Astrocyte (in vitro differentiated cells and primary cell): ENCODE data around the gene POLR2L.

Experiments
- CTCF ChIP-seq: IDR thresholded peaks from 2 replicates; pipeline ENCODE4 v1.5.1; 2011; ENCODE audit warnings: low read depth, mild to moderate bottlenecking, inconsistent platforms, low read length, moderate library complexity; ENCODE audit not compliant: insufficient read depth
- EZH2 ChIP-seq: IDR thresholded peaks from 2 replicates; pipeline ENCODE4 v1.6.1; 2012; ENCODE audit warnings: mild to moderate bottlenecking, low read length, inconsistent platforms; ENCODE audit not compliant: insufficient read depth

- TF ChIP-seq CTCF (no peak), EZH2 (no peak)
These were observed 29.9 kb downstream of the POLR2L start for GRCh38 chr11:812390-812789.
